SH-SY5Y (cell line): ENCODE data around the gene SARDH.

ENCODE experiments used
- GATA2 ChIP-seq: IDR thresholded peaks from 2 replicates; pipeline ENCODE4 v1.6.1; 2011; ENCODE audit warnings: mild to moderate bottlenecking, low read depth, low read length
- GATA3 ChIP-seq: IDR thresholded peaks from 2 replicates; pipeline ENCODE4 v1.6.1; 2011; ENCODE audit warnings: low read depth, mild to moderate bottlenecking, low read length, moderate library complexity

DNA sequence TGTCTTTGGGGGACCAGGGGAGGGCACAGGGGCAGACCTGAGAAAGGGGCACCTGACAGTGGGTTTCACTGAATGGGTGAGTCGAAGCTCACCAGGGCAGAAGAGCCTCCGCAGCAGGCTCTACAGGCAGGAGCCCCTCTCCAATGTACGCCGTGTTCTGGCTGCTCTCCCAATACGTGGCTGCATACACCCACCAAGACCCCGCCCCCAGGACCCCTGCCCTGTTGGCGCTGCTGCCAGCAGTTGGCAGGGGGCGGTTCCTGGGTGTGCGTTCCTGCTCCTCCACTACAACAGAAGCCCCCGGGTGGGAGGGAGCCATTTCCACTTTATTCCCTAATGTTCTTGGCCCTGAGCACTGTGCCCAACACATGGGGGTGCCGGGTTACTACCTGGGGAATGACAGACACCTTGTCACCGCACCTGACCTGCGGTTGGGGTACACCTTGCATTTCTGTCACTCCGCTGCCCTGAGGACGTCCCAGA is 30.3 kb downstream of the SARDH start:
- TF ChIP-seq GATA2 (no peak), GATA3 (no peak)
